BE2C (cell line): ENCODE results near the gene KIF6.

Source experiments
- DNase-seq: peaks from one replicate; pipeline ENCODE4 v3.0.0-alpha.2; 2020
- H3K27me3 ChIP-seq: fragments of 250-450 bp; sonication (Bioruptor Pico); 2 replicates; pipeline ENCODE4 v1.5.1; 2020; ENCODE audit warnings: mild to moderate bottlenecking
- H3K36me3 ChIP-seq: fragments of 250-450 bp; sonication (Bioruptor Pico); 2 replicates; pipeline ENCODE4 v1.5.1; 2020; ENCODE audit warnings: mild to moderate bottlenecking
- H3K4me1 ChIP-seq: fragments of 250-450 bp; sonication (Bioruptor Pico); 2 replicates; pipeline ENCODE4 v1.5.1; 2020
- H3K4me3 ChIP-seq: 2 replicates; pipeline ENCODE4 v1.5.1; 2011; ENCODE audit warnings: low read depth, low read length
- H3K9me3 ChIP-seq: fragments of 250-450 bp; sonication (Bioruptor Pico); 2 replicates; pipeline ENCODE4 v1.5.1; 2020
- TF ChIP-seq, protein P1 (sequence below): IDR thresholded peaks from 2 replicates; pipeline ENCODE4 v1.5.1; 2012; ENCODE audit warnings: mild to moderate bottlenecking, low read depth, low read length

KIF6 gene

DNA sequence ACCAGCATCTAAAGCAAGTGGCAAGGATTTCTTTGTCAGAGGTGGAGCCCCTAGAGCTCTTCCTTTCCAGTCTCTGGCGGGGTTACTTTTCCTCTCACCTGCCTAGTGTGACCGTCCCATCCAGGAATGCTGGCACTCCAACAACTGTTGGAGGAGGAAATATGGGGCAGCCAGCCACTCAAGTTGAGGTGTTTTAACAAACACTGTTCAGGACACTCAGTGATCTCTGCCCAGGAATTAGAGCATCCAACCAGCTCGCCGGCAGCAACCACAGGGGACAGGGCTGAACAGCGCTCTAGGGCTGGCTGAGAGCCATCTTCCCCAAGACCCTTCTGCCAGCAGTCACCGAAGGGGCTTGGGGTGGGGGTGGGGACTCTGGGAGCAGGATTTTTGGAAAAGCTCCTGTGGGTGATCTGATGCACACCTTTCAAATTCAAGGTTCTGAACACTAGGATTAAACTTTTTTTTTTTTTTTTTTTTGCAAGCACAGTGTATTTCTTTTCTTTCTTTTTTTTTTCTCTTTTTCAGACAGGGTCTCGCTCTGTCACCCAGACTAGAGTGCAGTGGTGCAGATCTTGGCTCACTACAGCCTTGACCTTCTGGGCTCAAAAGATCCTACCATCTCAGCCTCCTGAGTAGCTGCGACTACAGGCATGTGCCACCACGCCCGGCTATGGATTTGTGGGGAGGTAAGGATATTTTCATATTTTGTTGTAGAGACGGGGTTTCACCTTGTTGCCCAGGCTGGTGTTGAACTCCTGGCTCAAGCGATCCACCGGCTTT, 374.3 kb downstream of the KIF6 start:
- Histone ChIP-seq H3K4me1 (no peaks in the 10 kb centered on the region), H3K27me3 (no peaks in the 10 kb centered on the region), H3K4me3 (no peak overlapping the region), H3K9me3 (no peaks in the 10 kb centered on the region; the same call in 1 of the 2 replicates), H3K36me3 (no peaks in the 10 kb centered on the region)
- DNase-seq, result no peak
- TF ChIP-seq, protein P1, sequence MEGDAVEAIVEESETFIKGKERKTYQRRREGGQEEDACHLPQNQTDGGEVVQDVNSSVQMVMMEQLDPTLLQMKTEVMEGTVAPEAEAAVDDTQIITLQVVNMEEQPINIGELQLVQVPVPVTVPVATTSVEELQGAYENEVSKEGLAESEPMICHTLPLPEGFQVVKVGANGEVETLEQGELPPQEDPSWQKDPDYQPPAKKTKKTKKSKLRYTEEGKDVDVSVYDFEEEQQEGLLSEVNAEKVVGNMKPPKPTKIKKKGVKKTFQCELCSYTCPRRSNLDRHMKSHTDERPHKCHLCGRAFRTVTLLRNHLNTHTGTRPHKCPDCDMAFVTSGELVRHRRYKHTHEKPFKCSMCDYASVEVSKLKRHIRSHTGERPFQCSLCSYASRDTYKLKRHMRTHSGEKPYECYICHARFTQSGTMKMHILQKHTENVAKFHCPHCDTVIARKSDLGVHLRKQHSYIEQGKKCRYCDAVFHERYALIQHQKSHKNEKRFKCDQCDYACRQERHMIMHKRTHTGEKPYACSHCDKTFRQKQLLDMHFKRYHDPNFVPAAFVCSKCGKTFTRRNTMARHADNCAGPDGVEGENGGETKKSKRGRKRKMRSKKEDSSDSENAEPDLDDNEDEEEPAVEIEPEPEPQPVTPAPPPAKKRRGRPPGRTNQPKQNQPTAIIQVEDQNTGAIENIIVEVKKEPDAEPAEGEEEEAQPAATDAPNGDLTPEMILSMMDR, result no peak

DNA sequence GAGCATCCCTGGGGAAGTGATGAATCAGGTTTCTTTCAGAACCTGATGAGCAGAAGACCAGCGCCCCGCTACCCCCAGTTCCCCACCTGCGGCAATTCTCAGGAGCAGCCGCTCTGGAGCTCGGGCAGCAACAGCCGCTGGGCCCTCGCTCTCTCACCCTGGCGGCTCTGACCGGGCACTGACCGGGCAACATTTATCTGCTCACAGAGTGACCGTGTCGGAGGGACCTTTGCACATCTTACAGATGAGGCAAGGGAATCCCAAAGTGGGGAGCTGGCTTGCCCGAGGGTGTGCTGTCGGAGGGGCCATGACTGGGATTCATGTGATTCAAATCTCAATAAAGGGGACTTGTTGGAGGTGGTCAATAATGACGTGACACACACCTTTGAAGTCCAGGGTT, 376.5 kb downstream of the KIF6 start:
- TF ChIP-seq, protein P1, result no peak
- Histone ChIP-seq H3K9me3 (no peaks in the 10 kb centered on the region; the same call in 1 of the 2 replicates), H3K27me3 (no peaks in the 10 kb centered on the region), H3K36me3 (no peaks in the 10 kb centered on the region), H3K4me3 (no peak overlapping the region), H3K4me1 (no peaks in the 10 kb centered on the region)
- no peak for DNase-seq

DNA sequence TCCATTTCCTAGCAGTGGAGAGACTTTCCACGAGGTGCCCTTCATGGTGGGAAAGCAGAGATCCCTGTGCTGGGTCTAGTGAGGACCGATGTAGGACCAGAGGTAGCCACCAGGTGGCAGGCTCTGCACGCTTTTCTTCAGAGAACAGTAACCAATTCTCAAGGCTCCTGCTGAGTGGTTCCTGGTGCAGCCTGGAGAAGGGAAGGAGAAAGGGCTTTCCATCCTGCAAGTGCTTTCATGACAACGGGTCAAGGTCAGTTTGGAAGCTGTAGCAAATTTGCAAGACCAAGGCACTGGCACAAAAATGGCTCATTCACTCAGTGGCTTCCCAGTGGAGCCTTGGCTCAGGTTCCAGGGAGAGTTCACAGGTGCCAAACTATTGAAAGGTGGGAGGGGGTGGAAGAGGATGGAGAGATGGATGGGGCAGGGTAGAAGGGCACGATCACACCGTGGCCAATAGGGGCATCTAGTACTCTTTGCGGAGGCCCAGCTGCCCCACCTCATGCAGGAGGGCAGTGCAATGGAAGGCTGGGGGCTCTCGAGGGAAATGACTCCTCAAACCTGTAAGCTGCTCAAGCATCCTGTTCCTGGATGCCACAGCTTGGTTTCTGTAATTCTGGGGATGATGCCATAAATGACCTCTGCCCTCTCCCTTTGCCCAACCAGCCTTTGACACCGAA, 377.2 kb downstream of the KIF6 start:
- TF ChIP-seq, protein P1, result peak; percentile 94
- no peaks in the 10 kb centered on the region; the same call in 1 of the 2 replicates for H3K9me3 ChIP-seq
- DNase-seq, result peak; percentile 71
- no peaks in the 10 kb centered on the region for H3K27me3 ChIP-seq
- H3K4me3 ChIP-seq, result no peak overlapping the region
- H3K4me1 ChIP-seq, result no peaks in the 10 kb centered on the region
- H3K36me3 ChIP-seq, result no peaks in the 10 kb centered on the region

DNA sequence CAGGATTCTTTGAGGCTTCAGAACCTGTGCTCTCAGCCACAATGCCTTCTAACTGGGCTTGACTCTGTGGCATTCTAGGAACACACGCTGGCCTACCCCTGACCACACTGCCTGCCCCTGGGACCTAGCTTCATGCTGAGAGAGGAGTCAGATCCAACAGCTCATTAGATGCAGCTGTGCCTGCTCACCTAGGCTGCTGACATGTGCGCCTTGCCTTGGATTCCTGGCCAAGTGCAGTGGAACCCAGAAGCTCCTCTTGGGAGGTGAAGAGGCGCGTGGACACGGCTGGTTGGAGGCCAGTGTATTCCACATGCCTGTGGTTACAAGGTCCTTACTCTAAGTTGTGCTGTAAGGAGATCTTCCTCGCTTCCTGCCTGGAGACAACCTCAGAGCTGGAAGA, 378.0 kb downstream of the KIF6 start:
- no peaks in the 10 kb centered on the region for H3K27me3 ChIP-seq
- no peaks in the 10 kb centered on the region for H3K4me1 ChIP-seq
- DNase-seq, result no peak
- H3K4me3 ChIP-seq, result no peak overlapping the region
- no peaks in the 10 kb centered on the region for H3K36me3 ChIP-seq
- TF ChIP-seq, protein P1, result no peak
- H3K9me3 ChIP-seq, result no peaks in the 10 kb centered on the region; the same call in 1 of the 2 replicates

DNA sequence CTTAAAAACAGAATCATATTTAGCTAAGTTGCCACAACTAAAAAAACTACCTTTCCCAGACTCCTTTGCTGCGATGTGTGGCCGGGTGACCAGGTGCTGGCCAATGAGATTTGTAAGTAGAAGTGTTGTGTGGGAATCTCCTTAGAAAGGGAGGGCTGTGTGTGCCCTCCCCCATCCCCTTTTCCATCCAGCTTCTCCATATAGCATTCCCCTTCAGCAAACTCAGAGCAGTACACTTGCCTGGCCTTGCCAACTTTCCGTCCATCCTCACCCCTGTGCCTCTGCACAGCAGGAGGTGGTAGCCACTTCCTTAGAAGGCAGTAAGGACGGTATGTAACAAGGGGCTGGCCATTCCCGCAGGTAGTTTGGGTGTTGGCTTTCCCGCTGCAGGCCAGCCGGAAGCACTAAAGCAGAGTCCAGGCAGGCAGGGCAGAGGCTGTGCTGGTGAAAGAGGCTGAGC, 380.4 kb downstream of the KIF6 start:
- TF ChIP-seq, protein P1, result no peak
- Histone ChIP-seq H3K36me3 (no peaks in the 10 kb centered on the region), H3K27me3 (no peaks in the 10 kb centered on the region), H3K4me1 (no peaks in the 10 kb centered on the region), H3K4me3 (no peak overlapping the region), H3K9me3 (no peaks in the 10 kb centered on the region)
- DNase-seq, result no peak
